HEK293 (cell line): ENCODE data around the gene SNAPC5.

Experiments
- CTCF ChIP-seq: fragments of 450-650 bp; formaldehyde crosslinking; IDR thresholded peaks from 2 replicates; pipeline ENCODE4 v1.5.1; 2016; ENCODE audit warnings: missing biosample characterization, missing genetic modification characterization
- HOXA7 ChIP-seq: sonication (generic); formaldehyde crosslinking; IDR thresholded peaks from 2 replicates; pipeline ENCODE4 v1.8.1; 2022; ENCODE audit warnings: missing genetic modification reagents, borderline replicate concordance
- REST ChIP-seq: fragments of 450-650 bp; formaldehyde crosslinking; IDR thresholded peaks from 2 replicates; pipeline ENCODE4 v1.5.1; 2016; ENCODE audit warnings: missing biosample characterization, missing genetic modification characterization
- SETDB1 ChIP-seq: IDR thresholded peaks from one replicate; pipeline ENCODE4 v1.6.1; 2017; ENCODE audit warnings: mild to moderate bottlenecking, low read length, moderate library complexity, mixed read lengths; ENCODE audit not compliant: insufficient read length
- SP2 ChIP-seq: fragments of 450-650 bp; formaldehyde crosslinking; IDR thresholded peaks from 2 replicates; pipeline ENCODE4 v1.5.1; 2016; ENCODE audit warnings: missing biosample characterization, missing genetic modification characterization
- TCF7L2 ChIP-seq: IDR thresholded peaks from 2 replicates; pipeline ENCODE4 v1.6.1; 2011; ENCODE audit warnings: low read depth, mild to moderate bottlenecking, inconsistent platforms, low read length, moderate library complexity, borderline replicate concordance
- ZBTB17 ChIP-seq: fragments of 450-650 bp; formaldehyde crosslinking; IDR thresholded peaks from 2 replicates; pipeline ENCODE4 v1.5.1; 2016; ENCODE audit warnings: missing biosample characterization, missing genetic modification characterization
- ZNF132 ChIP-seq: fragments of 450-650 bp; formaldehyde crosslinking; IDR thresholded peaks from 2 replicates; pipeline ENCODE4 v1.5.1; 2017; ENCODE audit warnings: missing biosample characterization, missing genetic modification characterization, borderline replicate concordance
- ZNF19 ChIP-seq: fragments of 450-650 bp; formaldehyde crosslinking; IDR thresholded peaks from 2 replicates; pipeline ENCODE4; 2016; ENCODE audit warnings: missing biosample characterization, missing genetic modification characterization, low read depth
- ZNF239 ChIP-seq: fragments of 450-650 bp; formaldehyde crosslinking; IDR thresholded peaks from 2 replicates; pipeline ENCODE4 v1.5.1; 2016; ENCODE audit warnings: missing biosample characterization, missing genetic modification characterization
- ZNF24 ChIP-seq: fragments of 450-650 bp; formaldehyde crosslinking; IDR thresholded peaks from 2 replicates; pipeline ENCODE4 v1.5.1; 2016; ENCODE audit warnings: missing biosample characterization, missing genetic modification characterization
- ZNF513 ChIP-seq: fragments of 450-650 bp; IDR thresholded peaks from 2 replicates; pipeline ENCODE4 v1.5.1; 2018; ENCODE audit warnings: missing biosample characterization, missing genetic modification characterization
- ZNF560 ChIP-seq: fragments of 450-650 bp; formaldehyde crosslinking; IDR thresholded peaks from 2 replicates; pipeline ENCODE4 v1.5.1; 2017; ENCODE audit warnings: missing biosample characterization, missing genetic modification characterization, borderline replicate concordance
- ZNF610 ChIP-seq: fragments of 450-650 bp; formaldehyde crosslinking; IDR thresholded peaks from 2 replicates; pipeline ENCODE4 v1.5.1; 2016; ENCODE audit warnings: missing biosample characterization, missing genetic modification characterization, borderline replicate concordance

GRCh38 chr15:66482539-66482938, 15.0 kb downstream of the SNAPC5 start:
- no peak for TF ChIP-seq CTCF (tag by site-specific recombination)
- TF ChIP-seq ZNF560 (tag by site-specific recombination), result no peak
- TF ChIP-seq ZNF24, result no peak
- TF ChIP-seq ZBTB17, result no peak
- no peak for TF ChIP-seq REST
- TF ChIP-seq ZNF132 (tag by site-specific recombination), result no peak
- no peak for TF ChIP-seq ZNF19 (tag by site-specific recombination)
- no peak for TF ChIP-seq HOXA7 (CRISPR knock-in tag)
- TF ChIP-seq SETDB1, result no peak
- TF ChIP-seq SP2 (tag by site-specific recombination), result no peak
- TF ChIP-seq ZNF610 (tag by site-specific recombination), result no peak
- no peak for TF ChIP-seq ZNF513
- no peak for TF ChIP-seq TCF7L2
- no peak for TF ChIP-seq ZNF239 (tag by site-specific recombination)
